ENCODE data around the gene SLIT3. TPM values are rescaled to one million over a fixed set of nuclear protein-coding genes. Genes with fewer than 3 reads are reported as not detected.

Gene SLIT3
- total and polyA plus RNA-seq, 5 donors from 2014 or later: not detected

DNA sequence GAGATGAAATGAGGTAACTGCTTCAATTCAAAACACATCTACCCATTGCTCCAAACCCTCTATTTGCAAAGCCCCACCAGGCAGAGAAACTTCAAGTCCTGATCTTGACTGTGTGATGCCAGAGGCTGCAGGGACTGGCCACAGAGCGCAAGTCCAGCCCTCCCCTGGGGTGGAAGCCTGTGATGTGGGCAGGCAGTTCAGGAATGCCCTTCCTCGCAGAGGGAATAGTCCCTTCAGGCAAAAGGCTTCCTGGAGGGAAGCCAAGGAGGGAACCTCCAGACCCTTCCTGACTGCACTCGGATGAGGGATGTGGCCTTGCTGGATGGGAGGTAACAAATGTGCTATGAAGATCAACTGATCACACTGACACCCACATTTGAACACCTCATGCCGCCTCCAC is 131.2 kb downstream of the SLIT3 start:
- Mint-ChIP-seq H3K4me1 (no peaks in the 10 kb centered on the region), H3K27ac (no peak overlapping the region), H3K27me3 (peaks cover 5% of the 10 kb centered on the region), H3K36me3 (no peaks in the 10 kb centered on the region), H3K4me3 (no peak overlapping the region), H3K9me3 (peaks cover 0 to 6% (median 0%) of the 10 kb centered on the region in 7 donors)
- no peak for ATAC-seq (ENCODE audit: low read depth in 2 of 2)
- Histone ChIP-seq H3K4me1 (ENCODE audit: control insufficient read depth, insufficient read depth, low read length, poor library complexity, severe bottlenecking) (no peaks in the 10 kb centered on the region), H3K27ac (ENCODE audit: insufficient read depth, low read length, poor library complexity, severe bottlenecking) (no peak overlapping the region), H3K4me3 (ENCODE audit: low read depth, low read length) (no peak overlapping the region), H3K27me3 (ENCODE audit: control insufficient read depth, insufficient read depth, low read length) (no peaks in the 10 kb centered on the region), H3K9me3 (ENCODE audit: control insufficient read depth in 2 of 2, low read length in 2 of 2) (no peaks in the 10 kb centered on the region), H3K36me3 (ENCODE audit: control insufficient read depth, insufficient read depth, low read length) (no peaks in the 10 kb centered on the region)
- DNase-seq: no peak

- no peaks in the 10 kb centered on the region for H3K4me1 ChIP-seq (ENCODE audit: control insufficient read depth, insufficient read depth, low read length, poor library complexity, severe bottlenecking)
These were observed 132.7 kb downstream of the SLIT3 start for GRCh38 chr5:169168280-169168679.

GRCh38 chr5:169166078-169166477 is 134.9 kb downstream of the SLIT3 start:
- DNase-seq (no peak), ATAC-seq (ENCODE audit: low read depth in 2 of 2) (no peak)
- Histone ChIP-seq H3K4me1 (ENCODE audit: control insufficient read depth, insufficient read depth, low read length, poor library complexity, severe bottlenecking) (no peaks in the 10 kb centered on the region), H3K27ac (ENCODE audit: insufficient read depth, low read length, poor library complexity, severe bottlenecking) (no peak overlapping the region), H3K36me3 (ENCODE audit: control insufficient read depth, insufficient read depth, low read length) (no peaks in the 10 kb centered on the region), H3K4me3 (ENCODE audit: low read depth, low read length) (no peak overlapping the region), H3K27me3 (ENCODE audit: control insufficient read depth, insufficient read depth, low read length) (no peaks in the 10 kb centered on the region), H3K9me3 (ENCODE audit: control insufficient read depth in 2 of 2, low read length in 2 of 2) (no peaks in the 10 kb centered on the region)
- Mint-ChIP-seq H3K4me1 (no peaks in the 10 kb centered on the region), H3K27me3 (no peaks in the 10 kb centered on the region), H3K36me3 (no peaks in the 10 kb centered on the region), H3K4me3 (peak overlapping the region in 1 of 4 donors; percentile 59), H3K27ac (no peak overlapping the region), H3K9me3 (peaks cover 0 to 9% (median 1%) of the 10 kb centered on the region in 7 donors)

More at GRCh38 chr5:169168280-169168679, 132.7 kb downstream of the SLIT3 start:
- DNase-seq (no peak), ATAC-seq (ENCODE audit: low read depth in 2 of 2) (no peak)
- Histone ChIP-seq H3K27ac (ENCODE audit: insufficient read depth, low read length, poor library complexity, severe bottlenecking) (no peak overlapping the region), H3K27me3 (ENCODE audit: control insufficient read depth, insufficient read depth, low read length) (no peaks in the 10 kb centered on the region), H3K4me3 (ENCODE audit: low read depth, low read length) (no peak overlapping the region), H3K9me3 (ENCODE audit: control insufficient read depth in 2 of 2, low read length in 2 of 2) (no peaks in the 10 kb centered on the region), H3K36me3 (ENCODE audit: control insufficient read depth, insufficient read depth, low read length) (no peaks in the 10 kb centered on the region)
- no peaks in the 10 kb centered on the region for H3K4me1 Mint-ChIP-seq
- H3K27me3 Mint-ChIP-seq: peaks cover 5% of the 10 kb centered on the region
- H3K36me3 Mint-ChIP-seq: no peaks in the 10 kb centered on the region
- H3K4me3 Mint-ChIP-seq: no peak overlapping the region
- H3K27ac Mint-ChIP-seq: no peak overlapping the region
- H3K9me3 Mint-ChIP-seq: peaks cover 0 to 6% (median 0%) of the 10 kb centered on the region in 7 donors

- Histone ChIP-seq H3K27ac (ENCODE audit: insufficient read depth, low read length, poor library complexity, severe bottlenecking) (no peak overlapping the region), H3K4me1 (ENCODE audit: control insufficient read depth, insufficient read depth, low read length, poor library complexity, severe bottlenecking) (no peaks in the 10 kb centered on the region), H3K27me3 (ENCODE audit: control insufficient read depth, insufficient read depth, low read length) (no peaks in the 10 kb centered on the region), H3K4me3 (ENCODE audit: low read depth, low read length) (no peak overlapping the region), H3K36me3 (ENCODE audit: control insufficient read depth, insufficient read depth, low read length) (no peaks in the 10 kb centered on the region), H3K9me3 (ENCODE audit: control insufficient read depth in 2 of 2, low read length in 2 of 2) (no peaks in the 10 kb centered on the region)
- H3K4me1 Mint-ChIP-seq: no peaks in the 10 kb centered on the region
- peaks cover 0 to 5% (median 0%) of the 10 kb centered on the region in 7 donors for H3K9me3 Mint-ChIP-seq
- H3K27ac Mint-ChIP-seq: no peak overlapping the region
- DNase-seq (no peak), ATAC-seq (ENCODE audit: low read depth in 2 of 2) (no peak)
- no peak overlapping the region for H3K4me3 Mint-ChIP-seq
- no peaks in the 10 kb centered on the region for H3K27me3 Mint-ChIP-seq
- no peaks in the 10 kb centered on the region for H3K36me3 Mint-ChIP-seq
These were observed 135.9 kb downstream of the SLIT3 start for GRCh38 chr5:169165052-169165451.

DNA sequence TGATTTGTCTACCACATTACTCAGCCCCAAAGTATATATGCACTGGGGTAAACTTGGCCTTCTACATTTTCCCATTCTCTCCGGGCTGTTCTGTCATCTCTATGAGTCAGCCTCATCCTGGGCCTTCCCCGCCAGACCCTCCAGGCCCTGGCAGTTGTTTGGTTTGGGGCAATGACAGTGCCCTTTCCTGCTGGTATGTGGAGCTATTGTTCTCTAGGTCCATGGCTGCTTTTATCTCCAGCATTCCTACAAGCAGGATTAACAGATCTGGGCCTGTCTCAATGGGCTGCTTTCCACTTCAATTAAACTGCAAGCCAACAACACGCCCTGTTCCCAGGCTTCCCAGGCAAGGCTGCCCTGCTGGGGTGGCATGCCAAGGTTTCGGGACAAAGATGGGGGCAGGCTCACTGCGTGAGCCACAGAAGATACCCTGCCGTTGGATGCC is 136.4 kb downstream of the SLIT3 start:
- ATAC-seq (ENCODE audit: low read depth in 2 of 2): no peak
- DNase-seq: no peak
- H3K9me3 ChIP-seq (ENCODE audit: control insufficient read depth in 2 of 2, low read length in 2 of 2): no peaks in the 10 kb centered on the region
- no peaks in the 10 kb centered on the region for H3K27me3 ChIP-seq (ENCODE audit: control insufficient read depth, insufficient read depth, low read length)
- Mint-ChIP-seq H3K4me3 (no peak overlapping the region), H3K9me3 (peaks cover 0 to 5% (median 2%) of the 10 kb centered on the region in 7 donors), H3K27me3 (no peaks in the 10 kb centered on the region), H3K36me3 (no peaks in the 10 kb centered on the region), H3K4me1 (no peaks in the 10 kb centered on the region), H3K27ac (no peak overlapping the region)
- no peak overlapping the region for H3K4me3 ChIP-seq (ENCODE audit: low read depth, low read length)
- H3K36me3 ChIP-seq (ENCODE audit: control insufficient read depth, insufficient read depth, low read length): no peaks in the 10 kb centered on the region
- H3K27ac ChIP-seq (ENCODE audit: insufficient read depth, low read length, poor library complexity, severe bottlenecking): no peak overlapping the region
- H3K4me1 ChIP-seq (ENCODE audit: control insufficient read depth, insufficient read depth, low read length, poor library complexity, severe bottlenecking): no peaks in the 10 kb centered on the region

DNA sequence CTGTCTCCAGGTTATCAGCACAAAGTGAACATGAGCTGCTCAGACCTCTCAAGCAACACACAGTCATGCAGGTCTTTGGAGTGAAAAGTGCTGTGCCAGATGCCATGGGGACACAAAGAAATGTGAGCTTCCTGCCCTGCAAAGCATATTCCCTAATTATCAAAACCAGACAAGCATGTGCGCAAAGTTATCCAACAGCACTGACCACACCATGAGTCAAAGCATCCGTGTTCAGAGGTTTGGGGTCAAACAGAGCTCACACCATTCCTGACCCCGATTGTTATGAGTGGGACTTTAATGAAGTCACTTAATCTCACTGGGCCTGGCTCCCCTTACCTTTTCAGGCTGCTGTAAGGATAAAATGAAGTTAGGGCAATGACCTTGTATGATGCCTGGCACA is 138.5 kb downstream of the SLIT3 start:
- no peak for ATAC-seq (ENCODE audit: low read depth in 2 of 2)
- Mint-ChIP-seq H3K9me3 (peaks cover 2 to 16% (median 7%) of the 10 kb centered on the region in 7 donors), H3K27ac (no peak overlapping the region), H3K4me3 (no peak overlapping the region), H3K4me1 (no peaks in the 10 kb centered on the region), H3K27me3 (no peaks in the 10 kb centered on the region), H3K36me3 (no peaks in the 10 kb centered on the region)
- Histone ChIP-seq H3K27me3 (ENCODE audit: control insufficient read depth, insufficient read depth, low read length) (no peaks in the 10 kb centered on the region), H3K9me3 (ENCODE audit: control insufficient read depth in 2 of 2, low read length in 2 of 2) (peaks cover 0 to 1% of the 10 kb centered on the region in 2 experiments), H3K36me3 (ENCODE audit: control insufficient read depth, insufficient read depth, low read length) (no peaks in the 10 kb centered on the region), H3K4me3 (ENCODE audit: low read depth, low read length) (no peak overlapping the region), H3K27ac (ENCODE audit: insufficient read depth, low read length, poor library complexity, severe bottlenecking) (no peak overlapping the region), H3K4me1 (ENCODE audit: control insufficient read depth, insufficient read depth, low read length, poor library complexity, severe bottlenecking) (no peaks in the 10 kb centered on the region)
- no peak for DNase-seq

GRCh38 chr5:169161022-169161680 is 139.8 kb downstream of the SLIT3 start:
- Mint-ChIP-seq H3K27me3 (peaks cover 7% of the 10 kb centered on the region), H3K4me1 (no peaks in the 10 kb centered on the region), H3K36me3 (no peaks in the 10 kb centered on the region), H3K9me3 (peaks cover 2 to 16% (median 12%) of the 10 kb centered on the region in 7 donors), H3K27ac (peak overlapping the region in 1 of 3 donors; percentile 18), H3K4me3 (no peak overlapping the region)
- Histone ChIP-seq H3K36me3 (ENCODE audit: control insufficient read depth, insufficient read depth, low read length) (no peaks in the 10 kb centered on the region), H3K9me3 (ENCODE audit: control insufficient read depth in 2 of 2, low read length in 2 of 2) (peaks cover 0 to 4% of the 10 kb centered on the region in 2 experiments), H3K27ac (ENCODE audit: insufficient read depth, low read length, poor library complexity, severe bottlenecking) (no peak overlapping the region), H3K27me3 (ENCODE audit: control insufficient read depth, insufficient read depth, low read length) (no peaks in the 10 kb centered on the region), H3K4me1 (ENCODE audit: control insufficient read depth, insufficient read depth, low read length, poor library complexity, severe bottlenecking) (no peaks in the 10 kb centered on the region), H3K4me3 (ENCODE audit: low read depth, low read length) (no peak overlapping the region)
- ATAC-seq (ENCODE audit: low read depth in 2 of 2) (no peak), DNase-seq (no peak)

DNA sequence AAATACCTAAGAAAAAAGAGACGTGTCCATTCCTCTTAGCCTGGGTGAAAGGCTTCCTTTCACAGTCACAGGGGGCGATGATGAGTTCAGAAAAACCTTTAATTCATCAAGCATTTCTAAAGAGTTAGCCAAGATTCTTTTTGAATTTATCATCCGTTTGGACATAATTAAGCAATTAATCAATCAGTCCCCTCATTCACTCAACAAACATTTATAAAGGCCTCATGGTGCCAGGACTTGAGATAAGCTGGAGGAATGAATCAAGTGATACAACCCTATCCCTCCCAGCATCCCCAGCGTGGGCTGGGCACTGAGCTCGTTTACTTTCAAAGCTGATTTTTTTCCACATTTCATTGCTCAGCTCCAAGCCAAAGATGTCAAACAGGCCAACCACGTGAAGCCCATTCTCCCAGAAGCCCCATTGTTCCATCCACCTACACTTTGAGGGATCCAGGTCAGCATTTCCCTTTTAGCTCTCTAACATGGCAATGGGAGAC is 140.5 kb downstream of the SLIT3 start:
- no peaks in the 10 kb centered on the region for H3K36me3 Mint-ChIP-seq
- ATAC-seq (ENCODE audit: low read depth in 2 of 2): no peak
- no peak for DNase-seq
- no peak overlapping the region for H3K27ac Mint-ChIP-seq
- no peaks in the 10 kb centered on the region for H3K36me3 ChIP-seq (ENCODE audit: control insufficient read depth, insufficient read depth, low read length)
- no peaks in the 10 kb centered on the region for H3K4me1 ChIP-seq (ENCODE audit: control insufficient read depth, insufficient read depth, low read length, poor library complexity, severe bottlenecking)
- H3K4me1 Mint-ChIP-seq: no peaks in the 10 kb centered on the region
- peaks cover 7% of the 10 kb centered on the region for H3K27me3 Mint-ChIP-seq
- no peaks in the 10 kb centered on the region for H3K27me3 ChIP-seq (ENCODE audit: control insufficient read depth, insufficient read depth, low read length)
- H3K9me3 ChIP-seq (ENCODE audit: control insufficient read depth in 2 of 2, low read length in 2 of 2): peaks cover 0 to 4% of the 10 kb centered on the region in 2 experiments
- H3K9me3 Mint-ChIP-seq: peaks cover 2 to 16% (median 12%) of the 10 kb centered on the region in 7 donors
- no peak overlapping the region for H3K4me3 Mint-ChIP-seq
- no peak overlapping the region for H3K4me3 ChIP-seq (ENCODE audit: low read depth, low read length)
- H3K27ac ChIP-seq (ENCODE audit: insufficient read depth, low read length, poor library complexity, severe bottlenecking): no peak overlapping the region

Measured in CD4-positive, CD25-positive, alpha-beta regulatory T cell (primary cell).